Esophagus squamous epithelium (tissue), 5 donors: ENCODE results near the gene ARHGAP40. TPM values are rescaled to one million over a fixed set of nuclear protein-coding genes. Genes with fewer than 3 reads are reported as not detected.

ENCODE experiments used
- DNase-seq: peaks from one replicate; lab custom pipeline; 2025; lab: John Stamatoyannopoulos, UW
- H3K27ac ChIP-seq, 4 donors: fragments of 200-600 bp; sonication (generic); one replicate each; pipeline ENCODE4 v1.5.1; 2016 to 2019; ENCODE audit warnings: mild to moderate bottlenecking in 1 of 4
- H3K27me3 ChIP-seq, 4 donors: fragments of 200-600 bp; sonication (generic); 1 replicate in 3 of 4; 2 replicates in 1 of 4; pipeline versions ENCODE4 v1.5.1 to v1.6.0; 2017 to 2021; ENCODE audit warnings: antibody characterized with exemption in 1 of 4
- H3K36me3 ChIP-seq, 3 donors: fragments of 200-600 bp; sonication (generic); one replicate each; pipeline ENCODE4 v1.5.1; 2016 to 2019
- H3K4me1 ChIP-seq, 3 donors: fragments of 200-600 bp; sonication (generic); one replicate each; pipeline ENCODE4 v1.5.1; 2017 to 2019
- H3K4me3 ChIP-seq, 4 donors: fragments of 200-600 bp; sonication (generic); 1 replicate in 3 of 4; 2 replicates in 1 of 4; pipeline ENCODE4 v1.5.1; 2016 to 2019; ENCODE audit warnings: mild to moderate bottlenecking in 2 of 4, moderate library complexity in 1 of 4
- H3K9me3 ChIP-seq, 3 donors: fragments of 200-600 bp; sonication (generic); one replicate each; pipeline ENCODE4 v1.5.1; 2016 to 2019
- CTCF ChIP-seq, 6 experiments: fragments of 450-650 bp in 4 of 6; fragments of 200-600 bp in 2 of 6; sonication (generic) in 2 of 6; IDR thresholded peaks; one replicate each; pipeline ENCODE4 v1.5.1; 2016 to 2019; ENCODE audit warnings: antibody characterized with exemption in 6 of 6, mild to moderate bottlenecking in 4 of 6, moderate library complexity in 4 of 6
- POLR2A ChIP-seq, 4 donors: fragments of 450-650 bp; IDR thresholded peaks; one replicate each; pipeline ENCODE4 v1.6.1; 2017; ENCODE audit warnings: antibody characterized with exemption in 4 of 4, mild to moderate bottlenecking in 4 of 4, moderate library complexity in 3 of 4
- WGBS, 2 donors: methylation state at CpG; one replicate each; pipeline ENCODE4 v1.1.5; 2018; 5-methylcytosine and 5-hydroxymethylcytosine counted together
- intact Hi-C: fragments of 100-400 bp; cut with DNase I; formaldehyde crosslinking; loops from one replicate; pipeline ENCODE4 v1.15.0; 2022
- total RNA-seq, 4 donors: library from RNA; depleted of rRNA; stranded (reverse); fragments of >200 nt; gene quantifications; one replicate each; pipeline ENCODE4 v1.1.0, GENCODE V29; 2016
- donor health status: DM: yes; HTN: yes; CAD: no.

ARHGAP40 gene
- total RNA-seq, 4 donors from 2014 or later = 4.7 to 14.8 (median 12.4) TPM

DNA sequence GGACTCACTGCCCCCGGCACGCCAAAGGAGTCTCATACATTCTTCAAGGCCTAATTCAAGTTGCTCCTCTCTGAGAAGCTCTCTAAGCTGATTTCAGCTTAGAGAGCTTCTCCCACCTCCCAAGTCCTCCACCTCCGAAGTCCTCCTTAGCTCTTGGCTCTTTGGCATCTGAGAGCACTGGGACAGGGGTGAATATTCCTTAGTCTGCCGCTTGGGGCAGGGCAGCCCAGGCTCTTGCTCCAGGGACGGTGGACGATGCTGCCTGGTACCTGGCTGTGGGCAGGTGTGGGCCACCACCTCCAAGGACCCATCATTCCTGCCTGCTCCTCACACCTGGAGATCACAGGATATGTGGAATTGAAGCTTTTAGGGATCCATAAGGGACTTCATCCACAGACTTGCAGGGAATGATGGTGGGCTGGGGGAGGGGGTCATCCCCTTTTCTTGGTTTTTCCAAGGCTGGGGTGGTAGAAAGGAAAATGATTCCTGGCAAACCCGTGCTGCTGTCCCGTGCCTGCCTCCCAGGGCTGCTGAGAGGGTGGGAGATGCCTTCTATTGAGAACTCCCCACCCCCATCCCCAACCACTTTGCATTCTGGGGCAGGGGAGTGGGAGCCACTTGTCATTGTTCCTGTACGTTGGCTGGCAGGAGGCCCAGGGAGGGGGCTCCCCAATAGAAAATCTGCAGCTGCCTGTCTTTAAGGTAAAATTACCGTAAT is 57.4 kb downstream of the ARHGAP40 start:
- intact Hi-C loops = no loop called here
- Histone ChIP-seq H3K27ac (no peak overlapping the region), H3K27me3 (peaks cover 0 to 70% (median 0%) of the 10 kb centered on the region in 4 donors), H3K9me3 (no peaks in the 10 kb centered on the region), H3K4me3 (no peak overlapping the region), H3K4me1 (no peaks in the 10 kb centered on the region), H3K36me3 (no peaks in the 10 kb centered on the region)
- no peak for DNase-seq
- WGBS, 2 donors = 17 to 19% methylated on average over 9 to 10 of the region's 10 CpGs
- TF ChIP-seq POLR2A (IDR thresholded peaks at IDR 0.05) (no peak), CTCF (IDR thresholded peaks at IDR 0.05) (peak; percentile 19 to 64 (median 50))

- no peak overlapping the region for H3K27ac ChIP-seq
- H3K4me1 ChIP-seq = no peaks in the 10 kb centered on the region
- intact Hi-C loops = no loop called here
- TF ChIP-seq CTCF (IDR thresholded peaks at IDR 0.05) = no peak
- no peak for TF ChIP-seq POLR2A (IDR thresholded peaks at IDR 0.05)
- DNase-seq = no peak
- H3K4me3 ChIP-seq = no peak overlapping the region
- H3K27me3 ChIP-seq = peaks cover 0 to 70% (median 0%) of the 10 kb centered on the region in 4 donors
- H3K9me3 ChIP-seq = peaks cover 0 to 3% (median 0%) of the 10 kb centered on the region in 3 donors
- H3K36me3 ChIP-seq = no peaks in the 10 kb centered on the region
- 50 to 67% methylated on average over 4 of the region's 4 CpGs for WGBS, 2 donors
Measured at GRCh38 chr20:38659597-38659880, 57.9 kb downstream of the ARHGAP40 start.

DNA sequence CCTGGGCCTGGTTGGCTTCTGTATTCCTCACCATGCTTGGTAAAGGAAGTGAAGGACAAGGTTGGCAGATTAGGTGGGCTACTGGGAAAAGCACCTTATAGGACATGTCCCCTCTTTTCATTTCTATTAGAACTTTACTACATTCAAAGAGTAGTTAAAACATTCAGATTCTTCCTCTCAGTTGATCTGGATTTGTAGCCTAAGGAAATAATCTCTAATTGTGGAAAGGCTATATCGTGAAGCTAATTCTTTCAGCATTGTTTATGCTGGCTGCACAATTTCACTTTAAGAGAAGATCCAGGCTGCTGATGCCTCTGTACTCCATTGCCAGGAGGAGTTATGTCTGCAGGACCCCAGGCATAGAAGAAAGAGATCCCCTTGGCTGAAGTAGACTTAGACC is 58.8 kb downstream of the ARHGAP40 start:
- peaks cover 0 to 1% (median 0%) of the 10 kb centered on the region in 3 donors for H3K4me1 ChIP-seq
- H3K27me3 ChIP-seq = peaks cover 0 to 71% (median 0%) of the 10 kb centered on the region in 4 donors
- intact Hi-C loops = no loop called here
- WGBS, 2 donors = 71 to 92% methylated on average over 1 of the region's 1 CpG
- no peak for DNase-seq
- H3K27ac ChIP-seq = no peak overlapping the region
- H3K4me3 ChIP-seq = no peak overlapping the region
- TF ChIP-seq POLR2A (IDR thresholded peaks at IDR 0.05) = no peak
- no peak for TF ChIP-seq CTCF (IDR thresholded peaks at IDR 0.05)
- H3K36me3 ChIP-seq = no peaks in the 10 kb centered on the region
- H3K9me3 ChIP-seq = peaks cover 0 to 3% (median 0%) of the 10 kb centered on the region in 3 donors

DNA sequence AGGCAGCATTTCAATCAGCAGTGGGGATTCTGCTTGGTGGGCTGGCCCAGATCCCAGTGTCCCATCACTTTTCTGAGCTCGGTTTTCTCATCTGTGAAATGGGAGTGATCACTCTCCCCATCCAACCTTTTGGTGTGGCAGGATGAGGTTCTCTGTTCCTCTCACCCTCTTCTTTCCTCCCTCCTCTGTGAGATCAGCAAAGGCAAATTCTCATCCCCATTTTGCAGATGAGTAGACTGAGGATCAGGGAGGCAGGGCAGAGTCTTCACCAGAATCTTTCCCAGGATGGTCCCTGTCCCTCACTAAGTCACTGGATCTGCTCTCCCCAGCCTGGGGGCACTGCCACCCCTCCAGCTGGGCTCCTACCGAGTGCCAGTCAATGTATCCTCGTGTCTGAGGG is 62.1 kb downstream of the ARHGAP40 start:
- intact Hi-C loops = no loop called here
- Histone ChIP-seq H3K27me3 (peaks cover 0 to 63% (median 0%) of the 10 kb centered on the region in 4 donors), H3K9me3 (peaks cover 0 to 3% (median 0%) of the 10 kb centered on the region in 3 donors), H3K36me3 (no peaks in the 10 kb centered on the region), H3K27ac (no peak overlapping the region), H3K4me1 (peaks cover 0 to 8% (median 0%) of the 10 kb centered on the region in 3 donors), H3K4me3 (no peak overlapping the region)
- DNase-seq = no peak
- TF ChIP-seq POLR2A (IDR thresholded peaks at IDR 0.05) (no peak), CTCF (IDR thresholded peaks at IDR 0.05) (no peak)
- WGBS, 2 donors = 56 to 58% methylated on average over 1 to 3 of the region's 3 CpGs

DNA sequence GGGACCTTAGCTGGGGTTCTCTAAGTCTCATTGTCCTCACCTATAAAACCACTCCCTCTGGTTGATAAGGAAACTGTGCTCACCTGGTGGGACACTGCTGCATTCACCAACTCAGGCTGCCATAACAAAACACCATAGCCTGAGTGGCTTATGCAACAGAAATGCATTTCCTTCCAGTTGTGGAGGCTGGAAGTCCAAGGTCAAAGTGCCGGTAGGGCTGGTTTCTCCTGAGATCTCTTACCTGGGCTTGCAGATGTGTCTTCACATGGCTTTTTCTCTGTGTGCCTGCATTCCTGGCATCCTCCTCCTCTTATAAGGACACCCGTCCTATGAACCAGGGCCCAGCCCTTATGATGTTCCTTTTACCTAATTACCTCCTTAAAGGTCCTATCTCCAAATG is 62.7 kb downstream of the ARHGAP40 start:
- intact Hi-C loops = no loop called here
- peaks cover 0 to 3% (median 0%) of the 10 kb centered on the region in 3 donors for H3K9me3 ChIP-seq
- no peaks in the 10 kb centered on the region for H3K36me3 ChIP-seq
- peaks cover 0 to 8% (median 0%) of the 10 kb centered on the region in 3 donors for H3K4me1 ChIP-seq
- no peak overlapping the region for H3K4me3 ChIP-seq
- TF ChIP-seq POLR2A (IDR thresholded peaks at IDR 0.05) (no peak), CTCF (IDR thresholded peaks at IDR 0.05) (no peak)
- peaks cover 0 to 63% (median 0%) of the 10 kb centered on the region in 4 donors for H3K27me3 ChIP-seq
- whole genome bisulfite sequencing, 2 donors = 79 to 88% methylated on average over 2 of the region's 2 CpGs
- DNase-seq = no peak
- no peak overlapping the region for H3K27ac ChIP-seq
